ENCODE data around the gene PPP1R9A.

DNA sequence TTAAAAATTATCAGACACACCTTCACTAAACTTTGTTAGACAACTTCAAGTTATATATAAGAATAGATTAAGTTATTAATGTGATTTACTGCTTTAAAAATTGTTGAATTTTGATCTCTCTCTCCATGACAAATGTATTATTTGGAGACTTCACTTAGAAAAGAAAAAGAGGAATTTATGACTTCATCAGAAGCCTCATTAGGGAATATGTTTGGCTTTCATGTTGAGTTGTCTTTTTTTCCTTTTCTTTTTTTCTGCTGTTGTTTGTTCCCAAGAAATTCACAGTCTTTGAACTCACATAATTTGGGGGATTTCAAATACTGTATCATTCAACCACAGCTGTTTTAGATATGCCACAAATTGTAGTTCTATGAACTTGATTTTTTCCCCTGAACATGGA is 149.5 kb downstream of the PPP1R9A start:
- TF ChIP-seq, protein P1, sequence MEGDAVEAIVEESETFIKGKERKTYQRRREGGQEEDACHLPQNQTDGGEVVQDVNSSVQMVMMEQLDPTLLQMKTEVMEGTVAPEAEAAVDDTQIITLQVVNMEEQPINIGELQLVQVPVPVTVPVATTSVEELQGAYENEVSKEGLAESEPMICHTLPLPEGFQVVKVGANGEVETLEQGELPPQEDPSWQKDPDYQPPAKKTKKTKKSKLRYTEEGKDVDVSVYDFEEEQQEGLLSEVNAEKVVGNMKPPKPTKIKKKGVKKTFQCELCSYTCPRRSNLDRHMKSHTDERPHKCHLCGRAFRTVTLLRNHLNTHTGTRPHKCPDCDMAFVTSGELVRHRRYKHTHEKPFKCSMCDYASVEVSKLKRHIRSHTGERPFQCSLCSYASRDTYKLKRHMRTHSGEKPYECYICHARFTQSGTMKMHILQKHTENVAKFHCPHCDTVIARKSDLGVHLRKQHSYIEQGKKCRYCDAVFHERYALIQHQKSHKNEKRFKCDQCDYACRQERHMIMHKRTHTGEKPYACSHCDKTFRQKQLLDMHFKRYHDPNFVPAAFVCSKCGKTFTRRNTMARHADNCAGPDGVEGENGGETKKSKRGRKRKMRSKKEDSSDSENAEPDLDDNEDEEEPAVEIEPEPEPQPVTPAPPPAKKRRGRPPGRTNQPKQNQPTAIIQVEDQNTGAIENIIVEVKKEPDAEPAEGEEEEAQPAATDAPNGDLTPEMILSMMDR (conservative IDR thresholded peaks at IDR 0.05; ENCODE audit: low read depth, low read length), result no peak
- no peak for TF ChIP-seq EZH2 (IDR thresholded peaks at IDR 0.05; ENCODE audit: borderline replicate concordance, low read depth, low read length, poor library complexity, severe bottlenecking)
